NCI-H748 (cell line): ENCODE results near the gene SHISA9.

ENCODE experiments used
- DNase-seq: peaks from one replicate; lab custom pipeline; 2025; ENCODE audit not compliant: unreplicated experiment; lab: John Stamatoyannopoulos, UW

The SHISA9 gene

DNA sequence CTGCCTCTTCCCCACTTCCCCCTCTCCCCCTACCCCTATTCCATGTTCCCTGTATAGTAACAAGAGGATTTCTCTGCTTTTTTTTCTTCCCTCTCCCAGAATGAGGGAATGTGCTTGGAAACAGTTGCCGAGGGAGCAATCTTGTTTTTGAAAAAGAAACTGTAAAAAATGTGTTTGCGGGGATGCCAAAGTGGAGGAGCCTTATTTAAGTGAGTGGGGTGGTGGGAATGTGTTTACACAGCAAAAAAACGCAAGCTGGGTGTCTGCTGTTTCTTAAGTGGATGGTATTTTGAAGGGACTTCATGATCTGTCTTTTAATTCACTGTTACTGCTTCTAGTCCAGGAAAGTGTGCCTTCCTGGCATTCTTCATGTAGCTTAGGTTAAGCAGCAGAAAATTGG is 254.4 kb downstream of the SHISA9 start:
- no peak for DNase-seq

DNA sequence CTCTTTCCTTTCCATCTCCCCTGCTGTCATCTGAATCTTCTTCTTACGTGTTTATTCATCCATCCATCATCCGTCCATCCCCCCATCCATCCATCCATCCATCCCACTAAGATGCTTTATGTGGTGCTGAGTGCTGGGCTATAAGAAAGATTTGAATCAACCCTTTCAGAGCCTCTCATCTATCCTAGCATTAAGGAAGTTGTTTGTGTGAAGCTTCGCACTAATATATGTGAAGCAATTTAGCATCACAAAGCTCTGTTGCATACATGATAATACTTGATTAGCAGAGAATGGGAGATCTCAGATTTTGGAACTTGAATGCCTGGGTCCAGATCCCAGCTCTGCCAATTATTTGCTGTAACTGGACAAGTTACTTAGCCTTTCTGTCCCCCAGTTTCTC is 255.7 kb downstream of the SHISA9 start:
- DNase-seq, result no peak

DNA sequence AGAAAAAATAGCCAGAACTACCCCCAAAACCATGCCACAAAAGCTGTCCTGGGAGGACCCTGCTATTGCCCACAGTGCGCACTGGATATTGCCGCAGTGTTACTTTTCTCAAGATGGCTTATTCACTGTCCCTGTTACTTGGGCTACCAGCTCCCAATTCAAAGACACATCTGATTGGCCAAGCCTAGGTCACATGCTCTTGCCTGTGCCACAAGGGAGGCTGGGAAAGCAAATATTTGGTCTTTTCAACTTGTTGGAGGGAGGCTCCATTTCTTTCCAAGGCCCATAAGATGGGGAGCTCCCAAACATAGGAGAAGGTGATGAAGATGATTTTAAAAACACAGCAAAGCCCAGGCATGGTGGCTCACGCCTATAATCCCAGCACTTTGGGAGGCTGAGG is 257.0 kb downstream of the SHISA9 start:
- DNase-seq, result no peak

DNA sequence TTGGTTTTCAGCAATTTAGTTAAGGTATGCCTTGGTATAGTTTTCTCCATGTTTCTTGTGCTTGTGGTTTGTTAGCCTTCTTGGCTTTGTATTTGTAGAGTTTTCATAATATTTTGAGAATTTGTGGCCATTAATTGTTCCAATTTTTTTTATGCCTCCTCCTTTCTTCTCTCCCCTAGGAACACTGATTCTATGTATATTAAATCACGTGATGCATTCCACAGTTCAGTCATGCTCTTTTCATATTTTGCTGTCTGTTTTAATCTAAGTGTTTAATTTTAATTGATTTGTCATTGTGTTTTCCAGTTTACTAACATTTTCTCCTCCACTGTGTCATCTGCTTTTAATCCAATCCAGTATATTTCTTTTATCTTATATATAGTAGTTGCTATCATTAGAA is 263.6 kb downstream of the SHISA9 start:
- no peak for DNase-seq

DNA sequence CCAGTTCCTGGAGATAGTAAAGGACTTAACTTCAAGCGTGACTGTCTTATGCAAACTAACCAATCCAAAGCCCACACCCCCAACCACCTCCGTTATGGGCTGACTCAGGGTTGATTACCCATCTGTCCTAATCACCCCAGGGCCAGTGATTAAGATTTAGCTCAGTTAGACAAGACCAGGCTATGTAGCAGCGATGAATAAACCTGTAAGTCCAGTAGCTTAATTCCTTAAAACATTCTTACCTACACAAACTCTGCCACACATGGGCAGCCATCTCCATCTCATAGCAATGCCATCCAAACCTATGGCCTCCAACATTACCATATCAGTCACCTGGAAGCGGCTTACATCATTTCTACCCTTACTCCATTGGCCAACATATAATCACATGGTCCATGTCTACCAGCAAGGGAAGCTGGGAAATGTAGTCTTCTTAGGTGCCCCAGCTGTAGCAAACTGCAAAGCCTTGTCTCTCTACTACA is 266.7 kb downstream of the SHISA9 start:
- peak; percentile 73 for DNase-seq

DNA sequence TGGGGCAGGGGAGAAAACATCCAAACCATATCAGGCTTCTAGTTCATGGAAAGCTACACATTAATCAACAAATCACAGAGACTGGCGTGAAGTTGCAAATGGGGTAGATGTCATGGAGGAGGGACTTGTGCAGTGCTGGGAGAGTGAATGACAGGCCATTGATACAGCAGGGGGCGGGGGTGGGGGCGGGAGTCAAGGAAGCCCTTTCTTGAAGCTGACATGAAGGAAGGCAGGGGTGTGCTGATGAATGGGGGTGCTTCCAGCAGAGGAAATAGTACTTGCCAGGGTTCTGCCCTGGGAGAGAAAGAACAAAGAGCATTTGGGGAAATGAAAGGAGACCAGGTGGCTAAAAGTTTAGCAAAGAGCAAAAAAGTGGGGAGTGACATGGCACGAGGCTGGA is 269.9 kb downstream of the SHISA9 start:
- DNase-seq, result no peak

DNA sequence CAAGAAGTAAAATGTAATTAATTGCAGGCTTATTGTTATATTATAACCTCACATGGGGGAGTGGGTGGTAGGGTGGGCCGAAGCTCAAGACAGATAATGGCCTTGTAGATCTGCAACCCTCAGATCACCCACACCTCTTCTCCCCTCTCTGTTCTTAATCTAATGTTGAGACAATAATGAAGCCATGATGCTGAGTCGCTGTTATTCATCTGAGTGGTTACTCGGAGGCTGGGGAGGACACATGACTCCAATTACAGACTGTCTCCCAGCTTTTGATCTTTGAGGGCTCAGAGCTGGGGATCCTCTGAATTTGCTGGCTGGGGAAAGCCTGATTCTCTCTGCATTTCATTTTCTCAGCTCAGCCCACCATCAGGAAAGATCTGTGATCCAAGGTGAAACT is 275.3 kb downstream of the SHISA9 start:
- no peak for DNase-seq

DNA sequence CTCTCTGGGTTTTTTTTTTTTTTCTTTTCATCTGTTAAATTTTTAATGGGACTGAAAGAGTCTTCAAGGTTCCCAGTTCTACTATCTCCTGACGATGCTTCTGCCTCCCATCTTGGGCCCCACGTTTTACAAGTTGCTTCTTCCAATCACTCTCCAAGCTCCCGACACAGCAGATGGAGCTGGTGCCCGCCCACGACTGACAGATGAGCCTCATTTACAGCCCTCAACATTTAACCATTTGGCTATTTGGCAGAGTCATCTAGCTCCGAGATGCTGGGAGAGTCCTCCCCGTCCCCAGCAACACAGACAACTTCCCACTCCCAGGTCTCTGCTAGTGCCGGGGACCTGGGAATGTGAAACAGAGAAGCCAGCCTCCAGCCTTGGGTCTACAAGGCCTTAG is 276.9 kb downstream of the SHISA9 start:
- no peak for DNase-seq

DNA sequence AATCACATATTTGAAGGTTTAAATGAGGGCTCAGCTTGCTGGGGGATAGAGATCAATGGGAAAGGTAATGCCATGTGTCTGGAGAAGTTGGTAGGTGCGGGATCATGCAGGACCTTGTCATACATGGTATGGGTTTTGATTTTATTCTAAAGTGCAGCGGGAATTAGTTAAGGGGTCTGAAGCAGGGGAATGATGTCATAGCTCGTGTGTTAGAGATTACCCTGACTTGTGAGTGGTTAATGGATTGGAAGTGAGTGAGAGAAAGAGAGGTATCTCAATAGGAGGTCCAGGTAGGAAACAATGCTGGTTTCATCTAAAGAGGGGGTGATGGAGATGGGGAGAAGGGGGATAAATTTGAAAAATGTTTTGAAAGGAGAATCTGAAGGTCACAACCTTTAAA is 280.0 kb downstream of the SHISA9 start:
- no peak for DNase-seq

DNA sequence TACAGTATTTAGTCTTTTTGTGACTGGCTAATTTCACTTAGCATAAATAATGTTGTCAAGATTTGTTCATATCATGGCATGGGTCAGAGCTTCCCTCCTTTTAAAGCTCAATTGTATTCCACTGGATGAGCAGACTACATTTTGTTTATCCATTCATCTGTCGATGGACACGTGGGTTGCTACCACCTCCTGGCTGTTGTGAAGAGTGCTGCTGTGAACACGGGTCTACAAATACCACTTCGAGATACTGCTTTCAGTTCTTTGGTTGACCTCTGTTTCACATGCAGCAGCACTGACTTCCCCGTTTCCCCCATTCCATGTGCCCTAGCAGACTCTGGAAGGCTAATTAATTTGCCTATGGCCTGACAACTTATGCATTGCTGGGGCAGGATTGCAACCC is 285.4 kb downstream of the SHISA9 start:
- DNase-seq, result peak; percentile 7

DNA sequence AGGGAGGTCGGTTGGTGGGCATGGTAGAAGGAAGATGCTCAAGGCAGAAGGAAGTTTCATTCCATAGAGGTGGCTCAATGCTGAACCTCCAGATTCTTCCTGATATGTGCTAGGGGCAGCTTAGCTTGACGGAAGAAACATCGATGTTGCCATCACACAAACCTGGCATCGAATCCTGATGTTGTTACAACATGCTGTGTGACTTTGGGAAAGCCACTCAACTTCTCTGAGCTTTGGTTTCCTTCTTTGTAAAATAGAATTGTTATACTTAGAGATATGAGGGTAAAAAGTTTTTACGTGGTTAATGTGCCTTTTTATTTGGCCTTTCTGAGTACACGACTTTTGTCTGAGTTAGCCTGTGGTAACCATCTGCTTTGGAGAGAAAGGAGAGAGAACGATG is 287.9 kb downstream of the SHISA9 start:
- no peak for DNase-seq

DNA sequence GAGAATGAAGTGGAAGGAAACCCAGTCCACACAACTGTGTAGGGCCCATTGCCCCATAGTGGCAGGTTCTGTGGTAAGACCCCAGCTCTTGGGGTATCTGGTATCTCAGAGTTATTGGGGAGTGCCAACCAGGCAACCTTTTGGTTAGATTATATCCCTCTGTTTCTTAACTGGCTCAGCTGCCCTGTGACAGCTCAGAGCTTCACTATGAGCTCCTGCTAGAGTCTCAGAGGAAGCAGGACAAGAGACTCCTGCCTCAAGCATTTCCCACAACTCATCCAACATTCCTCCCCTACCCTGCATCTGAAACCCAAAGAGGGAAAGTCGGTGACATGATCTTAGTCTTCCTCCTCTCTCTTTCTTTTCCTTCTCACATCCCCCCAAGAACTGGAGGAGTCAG is 292.3 kb downstream of the SHISA9 start:
- no peak for DNase-seq

DNA sequence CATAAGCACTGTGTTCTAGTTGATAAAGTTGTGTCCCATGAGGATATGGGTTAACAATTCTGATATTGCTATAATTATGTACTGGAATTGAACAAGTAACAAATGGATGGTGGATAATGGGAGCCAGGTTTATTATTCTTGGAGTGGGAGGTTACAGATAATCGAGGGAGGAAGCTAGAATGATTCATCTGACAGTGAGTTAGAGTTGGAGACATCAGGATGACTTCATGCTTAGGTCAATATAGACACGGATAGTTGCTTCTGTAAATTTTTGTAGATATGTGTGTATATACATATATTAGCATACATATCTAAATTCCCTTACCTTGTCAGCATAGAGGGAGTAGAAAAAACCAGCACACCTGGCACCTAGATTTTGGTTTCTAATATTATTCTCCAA is 293.4 kb downstream of the SHISA9 start:
- no peak for DNase-seq

DNA sequence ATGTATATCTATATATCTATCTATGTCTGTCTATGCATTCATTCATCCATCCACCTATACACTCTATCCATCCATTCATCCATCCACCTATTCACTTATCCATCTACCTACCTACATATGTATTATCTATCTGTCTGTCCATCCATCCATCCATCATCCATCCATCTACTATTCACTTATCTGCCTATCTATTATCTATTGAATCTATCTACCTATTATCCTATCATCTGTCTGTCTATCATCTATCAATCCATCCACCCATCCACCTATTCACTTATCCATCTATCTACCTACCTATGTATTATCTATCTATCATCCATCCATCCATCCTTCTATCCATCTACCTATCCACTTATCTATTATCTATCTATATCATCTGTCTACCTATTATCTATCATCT is 302.3 kb downstream of the SHISA9 start:
- DNase-seq, result no peak

DNA sequence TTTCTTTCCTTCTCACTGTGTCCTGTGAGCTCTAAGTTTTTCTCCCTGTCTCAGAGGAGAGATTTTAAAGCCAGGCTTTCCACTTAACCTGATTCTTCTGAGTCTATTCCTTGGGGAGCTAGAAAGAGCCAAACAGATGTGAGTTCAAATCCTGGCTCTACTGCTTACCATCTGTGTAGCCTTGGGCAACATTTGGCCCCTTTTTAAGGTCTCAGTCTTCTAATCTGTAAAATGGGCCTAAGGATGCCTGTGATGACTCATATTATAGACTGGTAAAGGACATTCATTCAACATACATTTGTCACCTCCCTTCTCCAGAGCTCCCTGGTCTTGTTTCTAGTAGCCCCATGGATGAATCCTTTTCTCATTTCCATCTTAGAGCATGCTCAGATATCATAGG is 304.0 kb downstream of the SHISA9 start:
- DNase-seq, result no peak

DNA sequence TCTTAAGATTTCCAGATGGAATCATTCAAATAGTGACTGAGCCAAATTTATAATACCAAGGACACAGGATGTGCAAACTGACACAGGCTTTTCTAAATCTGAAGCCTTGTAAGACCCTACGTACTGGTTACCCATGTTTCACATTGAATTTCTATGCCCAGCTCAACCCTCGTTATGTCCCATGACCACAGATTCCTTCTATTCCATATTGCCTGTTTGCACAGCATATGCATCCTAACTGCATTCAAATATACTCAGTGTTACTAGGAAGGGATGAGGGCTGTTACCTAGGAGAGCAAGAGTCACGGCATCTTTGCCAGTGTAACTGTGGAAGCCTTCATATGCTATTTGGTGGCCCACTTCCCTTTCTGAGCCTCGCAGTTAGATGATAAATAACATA is 305.2 kb downstream of the SHISA9 start:
- no peak for DNase-seq

DNA sequence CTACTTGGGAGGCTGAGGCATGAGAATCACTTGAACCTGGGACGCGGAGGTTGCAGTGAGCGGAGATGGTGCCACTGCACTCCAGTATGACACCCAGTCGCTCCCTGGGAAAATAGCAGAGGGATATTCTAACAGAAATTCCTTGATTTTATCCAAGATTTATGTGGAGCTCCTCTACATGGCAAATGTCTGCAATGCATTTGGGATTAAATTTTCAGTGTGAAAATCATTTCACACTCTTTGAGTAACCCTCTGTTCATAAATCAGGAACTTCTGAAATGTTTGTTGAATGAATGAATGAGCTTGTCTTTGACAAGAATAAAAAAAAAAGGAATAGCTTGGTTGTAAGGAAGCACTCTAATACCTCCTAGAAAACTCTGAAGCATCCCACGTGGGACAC is 305.8 kb downstream of the SHISA9 start:
- no peak for DNase-seq

DNA sequence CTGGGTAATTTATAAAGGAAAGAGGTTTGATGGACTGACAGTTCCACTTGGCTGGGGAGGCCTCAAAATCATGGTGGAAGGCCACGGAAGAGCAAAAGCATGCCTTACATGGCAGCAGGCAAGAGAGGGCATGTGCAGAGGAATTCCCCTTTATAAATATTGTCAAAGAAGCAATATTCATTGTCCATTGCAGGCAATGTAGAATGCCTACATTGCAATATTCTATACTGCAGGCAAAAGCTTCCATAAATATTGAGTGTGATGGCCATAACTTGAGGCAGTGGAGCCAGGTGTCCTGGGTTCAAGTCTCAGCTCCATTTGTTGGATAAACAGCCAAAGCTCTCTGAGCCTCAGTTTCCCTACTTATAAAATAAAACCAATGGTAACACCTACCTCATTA is 322.3 kb downstream of the SHISA9 start:
- no peak for DNase-seq

DNA sequence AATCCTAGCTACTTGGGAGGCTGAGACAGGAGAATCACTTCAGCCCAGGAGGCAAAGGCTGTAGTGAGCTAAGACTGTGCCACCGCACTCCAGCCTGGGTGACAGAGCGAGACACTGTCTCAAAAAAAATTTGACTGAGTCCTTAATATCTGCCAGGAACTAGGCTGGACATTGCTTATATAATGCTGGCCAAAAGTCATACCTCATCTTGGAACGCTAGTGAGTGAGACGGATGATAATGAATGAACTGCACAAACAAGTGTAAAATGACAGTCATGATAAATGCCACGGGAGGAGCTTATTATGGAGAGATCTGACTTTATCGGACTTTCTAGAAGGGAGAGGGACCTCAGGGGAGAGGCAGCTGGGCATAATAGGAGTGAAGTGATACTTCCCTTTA is 327.6 kb downstream of the SHISA9 start:
- DNase-seq, result no peak

DNA sequence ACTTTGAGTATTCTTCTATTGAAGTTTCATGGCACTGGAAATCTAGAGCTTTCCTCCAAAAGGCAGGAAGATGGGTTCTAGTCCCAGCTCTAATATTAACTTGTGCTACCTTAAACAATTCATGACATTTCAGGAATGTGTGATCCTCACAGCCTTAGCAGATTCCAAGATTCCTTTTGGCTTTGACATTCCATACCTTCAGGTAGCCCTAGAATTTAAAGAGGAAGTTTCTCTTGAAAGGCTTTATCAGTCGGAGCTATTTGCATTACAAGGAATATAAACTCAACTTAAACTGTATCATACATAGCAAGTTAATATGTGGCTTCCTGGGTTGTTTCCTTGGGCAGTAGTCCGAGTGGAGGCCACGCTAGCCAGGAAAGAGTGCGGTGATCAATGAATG is 330.0 kb downstream of the SHISA9 start:
- no peak for DNase-seq

DNA sequence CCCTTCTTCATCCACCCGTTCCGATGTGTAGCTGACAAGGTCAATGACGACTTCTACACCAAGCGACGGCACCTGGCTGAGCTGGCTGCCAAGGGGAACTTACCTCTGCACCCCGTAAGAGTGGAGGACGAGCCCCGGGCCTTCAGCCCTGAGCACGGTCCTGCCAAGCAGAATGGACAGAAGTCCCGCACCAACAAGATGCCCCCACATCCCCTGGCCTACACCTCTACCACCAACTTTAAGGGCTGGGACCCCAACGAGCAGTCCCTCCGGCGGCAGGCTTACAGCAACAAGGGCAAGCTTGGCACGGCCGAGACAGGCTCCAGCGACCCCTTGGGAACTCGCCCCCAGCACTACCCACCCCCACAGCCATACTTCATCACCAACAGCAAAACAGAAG is 333.6 kb downstream of the SHISA9 start:
- no peak for DNase-seq

DNA sequence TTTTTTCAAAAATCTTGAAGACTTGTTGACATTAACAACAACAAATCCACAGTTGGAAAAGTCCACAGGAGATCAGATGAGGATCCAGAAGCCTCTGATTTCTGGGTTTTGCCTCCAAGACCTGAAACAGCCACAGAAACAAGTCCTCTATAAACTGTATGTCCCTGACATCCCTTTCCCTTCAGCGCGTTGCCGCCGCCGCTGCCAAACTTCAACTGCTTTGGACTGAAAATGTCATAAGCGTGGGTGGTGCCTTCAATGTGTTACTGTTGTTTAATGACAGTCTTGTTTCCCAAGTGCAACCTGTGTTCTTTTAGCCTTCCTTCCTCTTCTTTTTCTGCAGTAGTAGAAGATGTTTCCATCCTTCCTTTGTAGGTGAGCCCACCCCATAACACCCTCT is 334.9 kb downstream of the SHISA9 start:
- DNase-seq, result no peak

DNA sequence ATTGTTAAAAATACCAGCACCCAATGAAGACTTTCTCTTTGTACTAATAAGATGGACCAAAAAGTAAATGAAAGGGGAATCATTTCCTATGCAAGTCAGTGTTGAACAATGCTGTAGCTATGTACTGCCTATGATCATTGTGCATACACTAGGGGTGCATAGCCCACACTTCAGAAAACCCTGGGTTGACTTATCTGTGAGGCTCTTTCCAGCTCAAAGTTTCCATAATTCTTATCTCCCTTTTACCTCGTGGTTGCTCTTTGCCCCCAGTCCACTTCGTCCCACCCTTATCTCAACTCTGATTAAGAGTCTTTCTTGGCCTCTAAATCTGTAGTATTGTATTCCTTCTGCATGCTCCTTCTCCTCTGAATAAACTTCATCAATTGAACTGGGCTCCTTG is 336.8 kb downstream of the SHISA9 start:
- no peak for DNase-seq

DNA sequence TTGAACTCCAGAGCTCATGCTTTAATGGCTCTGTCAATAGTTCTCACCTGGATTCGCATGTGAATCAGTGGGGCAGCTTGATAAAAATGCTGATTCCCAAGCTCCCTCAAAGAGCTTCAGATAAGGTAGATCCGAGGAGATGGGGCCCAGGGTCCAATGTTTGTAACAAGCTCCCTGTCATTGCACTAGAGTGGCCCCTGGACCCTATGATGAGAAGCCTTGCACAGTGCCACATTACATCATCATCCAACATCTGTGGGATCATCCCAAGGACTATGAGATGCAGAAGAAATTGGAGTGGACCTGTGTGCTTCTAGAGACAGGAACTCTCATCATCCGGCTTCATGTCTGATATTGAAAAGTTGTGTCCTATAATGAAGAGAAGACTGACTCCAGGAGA is 340.8 kb downstream of the SHISA9 start:
- no peak for DNase-seq
